HepG2 (cell line): ENCODE measurements around the gene CYB5B. TPM values are rescaled to one million over a fixed set of nuclear protein-coding genes. Genes with fewer than 3 reads are reported as not detected.

ENCODE experiments used
- BRD4 ChIP-seq: sonication (generic); formaldehyde crosslinking; IDR thresholded peaks from 2 replicates; pipeline ENCODE4 v1.4.0; 2020; ENCODE audit warnings: missing genetic modification reagents
- CCDC6 ChIP-seq: sonication (generic); formaldehyde crosslinking; IDR thresholded peaks from 2 replicates; pipeline ENCODE4 v1.8.1; 2022; ENCODE audit warnings: mild to moderate bottlenecking, missing genetic modification reagents, moderate library complexity
- CREB3 ChIP-seq: sonication (generic); formaldehyde crosslinking; IDR thresholded peaks from 2 replicates; pipeline ENCODE4 v1.5.0; 2020; ENCODE audit warnings: missing genetic modification reagents
- ESRRA ChIP-seq: sonication (generic); formaldehyde crosslinking; IDR thresholded peaks from 2 replicates; pipeline ENCODE4 v1.5.1; 2020; ENCODE audit warnings: mild to moderate bottlenecking, low read depth, missing genetic modification reagents
- FOXO1 ChIP-seq: sonication (generic); formaldehyde crosslinking; IDR thresholded peaks from 2 replicates; pipeline ENCODE4 v1.4.0; 2020; ENCODE audit warnings: missing genetic modification reagents
- GTF3A ChIP-seq: sonication (generic); formaldehyde crosslinking; conservative IDR thresholded peaks from 2 replicates; pipeline ENCODE4 v1.4.0; 2020; ENCODE audit warnings: mild to moderate bottlenecking, missing genetic modification reagents
- HNF4G ChIP-seq, 2 experiments: sonication (generic) in 1 of 2; formaldehyde crosslinking in 1 of 2; IDR thresholded peaks; 2 replicates each; pipeline versions ENCODE4 v1.4.0 to v1.6.1; 2011 to 2020; ENCODE audit warnings: borderline replicate concordance in 2 of 2, low read depth in 2 of 2, mild to moderate bottlenecking in 2 of 2, low read length in 1 of 2, missing genetic modification reagents in 1 of 2, moderate library complexity in 1 of 2
- HNRNPK ChIP-seq: fragments of 200-400 bp; formaldehyde crosslinking; IDR thresholded peaks from 2 replicates; pipeline ENCODE4 v1.6.1; 2018; ENCODE audit warnings: low read length, low read depth, moderate library complexity, mild to moderate bottlenecking; ENCODE audit not compliant: poor library complexity, severe bottlenecking
- KLF12 ChIP-seq: sonication (generic); formaldehyde crosslinking; IDR thresholded peaks from 2 replicates; pipeline ENCODE4 v1.4.0; 2020; ENCODE audit warnings: missing genetic modification reagents, borderline replicate concordance
- KMT2B ChIP-seq: IDR thresholded peaks from 2 replicates; pipeline ENCODE4 v1.6.1; 2016; ENCODE audit warnings: missing genetic modification reagents, missing compliant biosample characterization
- MTA1 ChIP-seq: sonication (generic); formaldehyde crosslinking; IDR thresholded peaks from 2 replicates; pipeline ENCODE4 v1.4.0; 2020; ENCODE audit warnings: missing genetic modification reagents, mild to moderate bottlenecking, borderline replicate concordance
- NFE2L1 ChIP-seq: sonication (generic); formaldehyde crosslinking; IDR thresholded peaks from 2 replicates; pipeline ENCODE4 v1.4.0; 2020; ENCODE audit warnings: missing genetic modification reagents, mild to moderate bottlenecking, borderline replicate concordance
- PITX1 ChIP-seq: sonication (generic); formaldehyde crosslinking; IDR thresholded peaks from 2 replicates; pipeline ENCODE4 v1.5.1; 2020; ENCODE audit warnings: mild to moderate bottlenecking, missing genetic modification reagents
- RBAK ChIP-seq: sonication (generic); formaldehyde crosslinking; IDR thresholded peaks from 2 replicates; pipeline ENCODE4 v1.5.1; 2020; ENCODE audit warnings: mild to moderate bottlenecking, missing genetic modification reagents
- SP5 ChIP-seq: IDR thresholded peaks from 2 replicates; pipeline ENCODE4 v1.6.1; 2016; ENCODE audit warnings: low read depth, borderline replicate concordance
- TCF12 ChIP-seq, 2 experiments: fragments of 450-650 bp in 1 of 2; sonication (generic) in 1 of 2; formaldehyde crosslinking in 1 of 2; IDR thresholded peaks; 2 replicates each; pipeline versions ENCODE4 v1.6.1 to v1.8.0; 2017 to 2022; ENCODE audit warnings: antibody characterized with exemption in 1 of 2, mild to moderate bottlenecking in 1 of 2, missing genetic modification reagents in 1 of 2, moderate library complexity in 1 of 2
- ZBTB20 ChIP-seq: sonication (generic); formaldehyde crosslinking; IDR thresholded peaks from 2 replicates; pipeline ENCODE4 v1.8.1; 2023; ENCODE audit warnings: missing genetic modification reagents, low read depth, mild to moderate bottlenecking, borderline replicate concordance
- ZBTB21 ChIP-seq: sonication (generic); formaldehyde crosslinking; IDR thresholded peaks from 2 replicates; pipeline ENCODE4 v1.4.0; 2020; ENCODE audit warnings: missing genetic modification reagents
- ZFP36 ChIP-seq: fragments of 150-350 bp; IDR thresholded peaks from 2 replicates; pipeline ENCODE4 v1.6.1; 2018; ENCODE audit warnings: borderline replicate concordance, low read length, low read depth; ENCODE audit not compliant: partially characterized antibody
- ZNF160 ChIP-seq: sonication (generic); formaldehyde crosslinking; IDR thresholded peaks from 2 replicates; pipeline ENCODE4 v1.8.0; 2022; ENCODE audit warnings: mild to moderate bottlenecking, inconsistent platforms, missing genetic modification reagents
- ZNF20 ChIP-seq: sonication (generic); formaldehyde crosslinking; IDR thresholded peaks from 2 replicates; pipeline ENCODE4 v1.4.0; 2020; ENCODE audit warnings: mild to moderate bottlenecking, moderate library complexity, missing genetic modification reagents
- ZNF326 ChIP-seq: sonication (generic); formaldehyde crosslinking; IDR thresholded peaks from 2 replicates; pipeline ENCODE4 v1.4.0; 2020; ENCODE audit warnings: missing genetic modification reagents, borderline replicate concordance
- ZNF577 ChIP-seq: sonication (generic); formaldehyde crosslinking; IDR thresholded peaks from 2 replicates; pipeline ENCODE4 v1.4.0; 2020; ENCODE audit warnings: mild to moderate bottlenecking, low read depth, missing genetic modification reagents, borderline replicate concordance
- ZNF781 ChIP-seq: sonication (generic); formaldehyde crosslinking; IDR thresholded peaks from 2 replicates; pipeline ENCODE4 v1.5.1; 2020; ENCODE audit warnings: borderline replicate concordance, mild to moderate bottlenecking, missing genetic modification reagents; ENCODE audit errors: not compliant biosample characterization
- ZNF878 ChIP-seq: sonication (generic); formaldehyde crosslinking; IDR thresholded peaks from 2 replicates; pipeline ENCODE4 v1.8.1; 2023; ENCODE audit warnings: mild to moderate bottlenecking, missing genetic modification reagents, moderate library complexity
- polyA plus RNA-seq, 8 experiments: library from polyadenylated mRNA; depleted of rRNA in 3 of 8; stranded (reverse) in 7 of 8; unstranded in 1 of 8; fragments of >200 nt; fragmentation: Illumina TruSeq in 4 of 8; extraction: Trizol in 4 of 8; gene quantifications; 2 replicates each; pipeline versions ENCODE4 v1.2.1 to v1.2.3, GENCODE V29; 2011 to 2016; ENCODE audit warnings: low read depth in 4 of 8, missing spikeins in 1 of 8, mixed read lengths in 1 of 8; ENCODE audit not compliant: insufficient read depth in 1 of 8
- total RNA-seq, 5 experiments: library from RNA; depleted of rRNA; stranded (reverse); fragments of >200 nt; fragmentation: Illumina TruSeq; extraction: Trizol; gene quantifications; 2 replicates each; pipeline ENCODE4 v1.2.3, GENCODE V29; 2016; ENCODE audit warnings: low read depth in 1 of 5
- TF ChIP-seq, protein P1 (sequence below): sonication (generic); formaldehyde crosslinking; IDR thresholded peaks from 2 replicates; pipeline ENCODE4 v1.5.0; 2020; ENCODE audit warnings: mild to moderate bottlenecking, missing genetic modification reagents

CYB5B gene
- total and polyA plus RNA-seq, 2 of the 13 experiments (the other 11 are each of a cell fraction or from before 2014, with no cell fraction given): 234 to 432 TPM

- TF ChIP-seq, protein P1, sequence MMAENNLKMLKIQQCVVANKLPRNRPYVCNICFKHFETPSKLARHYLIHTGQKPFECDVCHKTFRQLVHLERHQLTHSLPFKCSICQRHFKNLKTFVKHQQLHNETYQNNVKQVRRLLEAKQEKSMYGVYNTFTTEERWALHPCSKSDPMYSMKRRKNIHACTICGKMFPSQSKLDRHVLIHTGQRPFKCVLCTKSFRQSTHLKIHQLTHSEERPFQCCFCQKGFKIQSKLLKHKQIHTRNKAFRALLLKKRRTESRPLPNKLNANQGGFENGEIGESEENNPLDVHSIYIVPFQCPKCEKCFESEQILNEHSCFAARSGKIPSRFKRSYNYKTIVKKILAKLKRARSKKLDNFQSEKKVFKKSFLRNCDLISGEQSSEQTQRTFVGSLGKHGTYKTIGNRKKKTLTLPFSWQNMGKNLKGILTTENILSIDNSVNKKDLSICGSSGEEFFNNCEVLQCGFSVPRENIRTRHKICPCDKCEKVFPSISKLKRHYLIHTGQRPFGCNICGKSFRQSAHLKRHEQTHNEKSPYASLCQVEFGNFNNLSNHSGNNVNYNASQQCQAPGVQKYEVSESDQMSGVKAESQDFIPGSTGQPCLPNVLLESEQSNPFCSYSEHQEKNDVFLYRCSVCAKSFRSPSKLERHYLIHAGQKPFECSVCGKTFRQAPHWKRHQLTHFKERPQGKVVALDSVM (CRISPR knock-in tag): peak; percentile 63
- TF ChIP-seq RBAK (CRISPR knock-in tag) (no peak), MTA1 (no peak), GTF3A (no peak), SP5 (peak; percentile 93), ZNF160 (CRISPR knock-in tag) (no peak), ZNF781 (peak; percentile 79), ZNF577 (CRISPR knock-in tag) (no peak), KMT2B (CRISPR knock-in tag) (peak; percentile 60; the same call in 1 of the 2 replicates), FOXO1 (CRISPR knock-in tag) (peak; percentile 98), ZNF878 (CRISPR knock-in tag) (peak; percentile 70; the same call in 1 of the 2 replicates), ZFP36 (no peak), ZBTB20 (CRISPR knock-in tag) (peak; percentile 94; the same call in 1 of the 2 replicates), CREB3 (CRISPR knock-in tag) (0 out of 2 replicates have a peak, but pooled peaks have one; percentile 14), HNRNPK (no peak), ZBTB21 (CRISPR knock-in tag) (peak; percentile 96), NFE2L1 (CRISPR knock-in tag) (no peak), TCF12 (IDR thresholded peaks at IDR 0.05) (no peak), TCF12 (CRISPR knock-in tag; IDR thresholded peaks at IDR 0.05) (peak; percentile 92; the same call in 1 of the 2 replicates), KLF12 (CRISPR knock-in tag) (no peak), BRD4 (CRISPR knock-in tag) (no peak; the same call in 1 of the 2 replicates), ESRRA (CRISPR knock-in tag) (peak; percentile 73; the same call in 1 of the 2 replicates), ZNF20 (CRISPR knock-in tag) (no peak), PITX1 (peak; percentile 82), ZNF326 (CRISPR knock-in tag) (no peak), HNF4G (IDR thresholded peaks at IDR 0.05; ENCODE audit: borderline replicate concordance, low read depth, low read length) (peak; percentile 95), HNF4G (CRISPR knock-in tag; IDR thresholded peaks at IDR 0.05; ENCODE audit: borderline replicate concordance, low read depth) (peak; percentile 66; the same call in 1 of the 2 replicates), CCDC6 (CRISPR knock-in tag) (peak; percentile 85; the same call in 1 of the 2 replicates)
These were observed 28.0 kb upstream of the CYB5B start (continued) for GRCh38 chr16:69396187-69397061.
